NCI-H748 treated with DMSO at 0.1 percent for 48 hours (cell line): ENCODE results near the gene PNMA8B.
A peak's percentile ranks its signal among the peaks of the same experiment; 100 is the strongest.

Experiments
- DNase-seq: peaks from one replicate; lab custom pipeline; 2025; lab: John Stamatoyannopoulos, UW

PNMA8B gene

DNA sequence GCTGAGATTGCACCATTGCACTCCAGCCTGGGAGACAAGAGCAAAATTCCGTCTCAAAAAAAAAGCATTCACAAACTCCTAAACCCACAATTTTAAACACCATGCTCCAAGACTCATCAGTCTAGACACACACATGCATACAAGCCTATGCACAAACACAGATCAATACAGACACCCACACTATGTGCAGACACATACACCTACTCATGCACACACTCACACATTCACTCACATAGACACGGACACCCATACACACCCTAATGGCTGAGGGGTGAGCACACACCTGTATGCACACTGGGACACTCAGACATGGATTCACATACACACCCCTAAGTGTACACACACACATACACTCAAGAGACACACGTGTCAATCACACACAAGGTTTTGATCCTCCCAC is 9.3 kb downstream of the PNMA8B start:
- DNase-seq: no peak

GRCh38 chr19:46484656-46485055 is 11.0 kb downstream of the PNMA8B start:
- no peak for DNase-seq

DNA sequence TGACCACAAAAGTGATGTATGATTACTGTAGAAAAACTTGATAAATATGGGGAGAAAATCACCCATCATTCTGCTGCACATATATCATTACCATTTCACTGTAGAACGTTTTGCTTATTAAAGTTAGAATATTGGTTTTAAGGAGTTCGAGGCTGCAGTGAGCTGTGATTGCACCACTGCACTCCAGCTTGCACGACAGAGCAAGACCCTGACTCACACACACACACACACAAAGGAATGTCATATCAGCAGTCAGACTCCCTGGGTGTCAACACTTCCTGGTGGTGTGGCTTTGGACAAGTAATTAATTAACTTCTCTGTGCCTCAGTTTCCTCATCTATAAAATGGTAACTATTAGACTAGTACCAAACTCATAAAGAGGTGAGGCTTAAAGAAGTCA is 13.0 kb downstream of the PNMA8B start:
- DNase-seq: no peak

GRCh38 chr19:46481947-46482346 is 13.7 kb downstream of the PNMA8B start:
- DNase-seq: no peak

DNA sequence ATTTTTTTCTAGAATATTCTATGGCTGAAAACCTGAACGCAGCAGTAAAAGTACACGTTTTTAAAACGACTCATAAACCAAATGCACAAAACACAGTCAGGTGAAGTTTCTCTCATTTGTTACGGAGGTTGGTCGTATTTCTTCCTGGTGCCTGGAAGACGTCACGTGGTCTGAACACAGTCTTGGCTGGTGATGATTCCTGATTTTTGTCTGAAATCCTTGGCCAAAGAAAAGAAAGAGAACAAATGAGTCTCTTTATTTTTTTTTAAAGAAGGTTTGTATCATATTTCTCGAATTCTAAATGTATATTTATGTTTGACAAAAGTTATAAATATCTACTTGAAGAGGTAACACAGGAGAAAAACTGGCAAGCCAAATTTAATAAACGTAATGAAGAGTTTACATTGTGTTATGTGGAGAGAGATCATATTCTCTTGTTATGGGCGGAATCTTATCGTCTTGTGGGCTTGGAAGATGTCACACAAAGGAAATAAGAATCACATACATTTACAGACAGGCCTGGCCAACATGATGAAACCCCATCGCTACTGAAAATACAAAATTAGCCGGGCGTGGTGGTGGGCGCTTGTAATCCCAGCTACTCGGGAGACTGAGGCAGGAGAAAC is 14.3 kb downstream of the PNMA8B start:
- no peak for DNase-seq

DNA sequence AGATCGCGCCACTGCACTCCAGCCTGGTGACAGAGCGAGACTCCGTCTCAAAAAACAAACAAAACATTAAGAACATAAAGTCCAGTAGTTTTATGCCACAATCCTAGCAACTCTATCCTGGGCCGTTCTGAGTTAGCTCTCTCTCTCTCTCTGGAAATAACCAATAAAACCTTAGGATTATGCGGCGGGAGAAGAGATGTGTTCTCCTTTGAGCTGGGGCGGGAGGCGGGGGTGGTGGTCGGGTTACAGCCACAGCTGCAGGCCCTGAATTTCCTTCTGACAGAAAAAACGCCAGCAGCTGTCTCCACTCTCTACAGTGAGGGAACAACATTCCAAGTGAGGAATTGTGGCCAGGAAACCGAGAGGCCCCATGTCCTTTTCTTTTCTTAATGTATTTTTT is 15.3 kb downstream of the PNMA8B start:
- no peak for DNase-seq

- peak; percentile 30 for DNase-seq
Observed at GRCh38 chr19:46478356-46478986, 17.2 kb downstream of the PNMA8B start.

GRCh38 chr19:46475986-46476385 is 19.7 kb downstream of the PNMA8B start:
- DNase-seq: no peak

DNA sequence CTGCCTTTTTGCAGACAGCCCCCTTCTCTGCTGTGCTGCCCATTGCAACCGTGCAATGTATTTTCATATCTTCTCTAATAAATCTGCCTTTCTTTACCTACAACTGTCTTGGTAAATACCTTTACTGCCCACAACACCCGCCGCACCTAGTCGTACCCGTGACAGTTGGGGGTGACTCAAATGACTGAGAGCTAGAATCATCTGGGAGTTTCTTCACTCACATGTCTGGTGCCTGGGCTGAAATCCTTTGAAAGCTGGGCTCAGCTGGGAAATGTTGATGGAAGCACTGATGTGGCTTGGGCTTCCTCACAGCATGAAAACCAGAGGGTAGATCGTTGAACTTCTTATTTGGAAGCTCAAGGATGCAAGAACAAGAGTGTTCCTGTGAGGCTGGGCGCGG is 21.5 kb downstream of the PNMA8B start:
- no peak for DNase-seq

DNA sequence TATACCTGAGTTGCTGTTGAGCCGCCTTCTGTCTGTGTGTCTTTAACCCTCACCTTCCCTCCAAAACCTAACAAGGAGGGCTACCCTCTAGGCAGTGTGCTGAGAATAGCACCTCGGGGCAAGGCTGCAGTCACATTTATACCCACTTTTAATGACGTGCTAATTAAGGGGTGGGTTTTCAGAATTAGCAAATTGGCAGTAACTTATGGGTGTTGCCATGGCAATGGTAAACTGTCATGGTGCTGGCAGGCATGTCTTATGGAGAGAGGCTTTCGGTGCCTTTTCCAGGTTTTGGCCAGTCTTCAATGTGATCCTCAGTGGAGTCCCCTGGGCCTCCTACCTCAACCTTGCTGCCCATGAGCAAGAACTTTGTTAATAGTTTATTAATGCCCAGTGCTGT is 23.1 kb downstream of the PNMA8B start:
- no peak for DNase-seq

GRCh38 chr19:46471811-46472543 is 23.7 kb downstream of the PNMA8B start:
- no peak for DNase-seq

DNA sequence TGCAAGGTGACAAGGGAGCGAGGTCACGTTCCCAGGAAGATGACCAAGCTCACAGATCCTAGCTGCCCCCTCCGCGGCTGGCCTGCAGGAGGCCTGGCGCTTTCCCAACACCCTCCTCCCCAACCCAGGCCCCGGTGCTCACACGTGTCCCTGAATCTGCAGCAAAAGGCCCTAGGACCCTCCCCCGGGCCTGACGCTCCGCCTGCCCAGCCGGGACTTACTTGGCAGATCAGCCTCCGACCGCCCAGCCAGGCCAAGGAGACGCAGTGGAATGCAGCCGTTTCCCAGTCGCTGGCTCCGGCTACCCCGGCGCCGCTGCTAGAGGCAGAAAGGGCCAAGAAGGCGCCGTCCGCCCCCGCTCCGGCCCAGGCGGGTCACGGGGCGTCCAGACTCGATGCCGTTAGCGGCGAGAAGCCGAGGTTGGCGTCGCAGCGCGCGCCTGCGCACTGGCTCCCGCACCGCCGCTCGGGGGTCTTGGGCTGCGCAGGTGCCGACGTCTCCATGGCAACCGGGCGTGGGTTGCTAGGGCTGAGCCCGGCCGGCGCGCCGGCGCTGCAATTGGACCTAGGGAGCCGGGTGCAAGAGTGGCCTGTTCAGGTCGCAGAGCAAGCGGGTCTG is 24.4 kb downstream of the PNMA8B start, which contains the start of gene PNMA8A:
Gene PNMA8A (minus strand): TSS at position 448 of the 618 bp plus-strand sequence. CDS start 528 bp downstream, outside the sequence.
- DNase-seq: peak; percentile 94

- no peak for DNase-seq
Observed at GRCh38 chr19:46470376-46470775, 25.3 kb downstream of the PNMA8B start.

- DNase-seq: no peak
Observed at GRCh38 chr19:46469541-46470185, 26.0 kb downstream of the PNMA8B start.

GRCh38 chr19:46466536-46467196 is 29.0 kb downstream of the PNMA8B start:
- DNase-seq: no peak

GRCh38 chr19:46463516-46463915 is 32.2 kb downstream of the PNMA8B start:
- DNase-seq: no peak

DNA sequence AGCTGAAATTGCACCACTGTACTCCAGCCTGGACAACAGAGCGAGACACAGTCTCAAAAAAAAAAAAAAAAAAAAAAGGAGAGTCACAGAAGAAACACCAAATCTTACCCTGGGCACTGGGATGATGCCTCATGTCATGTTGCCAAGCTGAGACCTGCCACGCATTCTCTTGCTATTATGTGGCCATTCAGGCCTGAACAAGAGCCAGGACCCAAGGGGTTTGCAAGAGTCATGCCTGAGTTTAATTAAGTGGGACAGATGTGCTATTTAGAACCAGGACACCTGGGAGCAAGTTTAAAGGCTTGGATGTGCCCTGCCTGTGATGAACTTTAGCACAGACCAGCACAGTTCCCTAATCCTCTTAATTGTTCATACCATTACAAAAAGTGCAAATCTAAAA is 34.1 kb downstream of the PNMA8B start:
- no peak for DNase-seq

DNA sequence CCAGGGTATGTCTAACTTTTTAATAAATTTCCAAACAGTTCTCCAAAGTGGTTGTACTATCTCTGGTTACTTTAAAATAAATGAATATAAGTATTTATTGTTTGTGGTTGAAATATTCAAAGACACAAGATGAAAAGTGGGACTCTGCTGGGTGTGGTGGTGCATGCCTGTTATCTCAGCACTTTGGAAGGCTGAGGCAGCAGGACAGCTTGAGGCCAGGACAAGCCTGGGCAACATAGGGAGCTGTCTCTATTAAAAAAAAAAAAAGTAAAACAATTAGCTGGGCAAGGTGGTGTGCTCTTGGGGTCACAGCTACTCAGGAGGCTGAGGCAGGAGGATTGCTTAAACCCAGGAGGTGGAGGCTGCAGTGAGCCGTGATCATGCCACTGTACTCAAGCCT is 34.7 kb downstream of the PNMA8B start:
- DNase-seq: no peak

DNA sequence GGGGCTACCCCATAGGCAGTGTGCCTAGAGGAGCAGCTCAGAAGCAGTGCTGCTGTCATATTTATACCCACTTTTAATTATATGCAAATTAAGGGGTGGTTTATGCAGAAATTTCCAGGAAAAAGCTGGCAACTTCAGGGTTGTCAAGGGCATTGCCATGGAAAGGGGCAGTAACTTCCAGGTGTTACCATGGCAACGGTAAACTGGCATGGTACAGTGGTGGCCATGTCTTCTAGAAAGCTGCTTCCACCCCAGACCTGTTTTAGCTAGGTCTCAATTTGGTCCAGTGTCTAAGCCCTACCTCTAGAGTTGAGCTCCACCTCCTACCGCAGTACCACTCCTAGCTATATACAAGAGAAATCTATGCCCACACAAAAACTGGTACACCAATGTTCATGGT is 35.6 kb downstream of the PNMA8B start:
- no peak for DNase-seq

DNA sequence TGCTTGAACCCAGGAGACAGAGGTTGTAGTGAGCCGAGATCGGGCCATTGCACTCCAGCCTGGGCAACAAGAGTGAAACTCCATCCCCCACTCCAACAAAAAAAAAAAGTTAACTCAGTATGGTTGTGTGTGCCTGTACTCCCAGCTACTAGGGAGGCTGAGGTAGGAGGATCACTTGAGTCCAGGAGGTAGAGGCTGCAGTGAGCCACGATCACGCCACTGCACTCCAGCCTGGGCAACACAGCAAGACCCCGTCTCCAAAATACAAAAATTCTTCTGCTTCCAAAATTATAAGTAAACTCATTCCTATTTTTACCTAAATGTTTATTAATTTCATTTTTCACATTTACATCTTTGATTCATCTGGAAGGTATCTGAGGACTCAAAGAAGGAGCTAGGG is 38.7 kb downstream of the PNMA8B start:
- DNase-seq: no peak

- no peak for DNase-seq
Observed at GRCh38 chr19:46454244-46454643, 41.4 kb downstream of the PNMA8B start.

DNA sequence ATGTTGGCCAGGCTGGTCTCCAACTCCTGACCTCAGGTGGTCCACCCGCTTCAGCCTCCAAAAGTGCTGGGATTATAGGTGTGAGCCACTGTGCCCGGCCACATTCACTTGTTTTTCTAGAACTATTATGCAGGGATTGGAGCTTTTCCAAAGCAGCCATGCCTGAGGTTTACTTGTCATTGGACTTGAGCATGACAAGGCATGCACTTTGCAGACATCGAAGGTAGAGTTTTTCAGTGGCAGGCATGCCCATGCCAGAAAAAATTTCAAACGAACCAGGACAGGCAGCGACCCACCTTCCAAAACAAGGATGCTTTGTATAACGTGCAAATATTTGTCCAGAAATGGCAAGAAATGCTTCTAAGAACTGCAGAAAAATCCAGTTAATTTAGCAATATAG is 42.0 kb downstream of the PNMA8B start:
- no peak for DNase-seq
